ENCODE results near the gene VASH1.
"Not testable (repeated sequence)": the region's sequence is repeated elsewhere in the genome, so short reads cannot be mapped to it uniquely, and the experiment has no call there.

The VASH1 gene

DNA sequence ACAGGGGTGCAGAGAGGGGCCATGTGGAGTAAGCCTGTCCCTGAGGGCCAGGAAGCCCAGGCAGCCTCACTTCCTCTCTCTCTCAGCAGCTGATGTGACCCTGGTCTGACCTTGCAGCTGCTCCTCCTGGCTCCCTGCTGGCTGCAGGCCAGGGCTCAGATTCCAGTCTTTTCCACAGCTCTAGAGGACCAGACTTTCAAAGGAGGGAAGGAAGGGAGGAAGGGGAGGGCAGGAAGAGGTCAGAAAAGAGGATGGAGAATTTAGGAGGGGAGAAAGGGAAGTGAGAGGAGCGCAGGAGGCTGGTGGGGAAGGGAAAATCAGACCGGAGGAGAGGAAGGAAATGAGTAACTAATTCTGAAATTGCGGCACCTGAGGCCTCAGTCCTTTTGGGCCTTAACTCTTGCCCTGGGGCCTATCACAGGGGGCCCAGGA, 40.9 kb upstream of the VASH1 start:
- no peak overlapping the region for H3K9ac ChIP-seq (ENCODE audit: low read depth in 1 of 2, low read length in 2 of 2)
- no peaks in the 10 kb centered on the region for H3K9me3 ChIP-seq (ENCODE audit: control insufficient read depth in 2 of 2, low read length in 2 of 2)
- H3K27me3 ChIP-seq (ENCODE audit: control insufficient read depth in 2 of 2, insufficient read depth in 2 of 2, low read length in 2 of 2) = no peaks in the 10 kb centered on the region
- H3K4me1 ChIP-seq (ENCODE audit: control insufficient read depth in 2 of 2, insufficient read depth in 2 of 2, low read length in 2 of 2) = peaks cover 0 to 5% of the 10 kb centered on the region in 2 donors
- H3K27ac ChIP-seq (ENCODE audit: low read depth in 2 of 2, low read length in 2 of 2) = no peak overlapping the region
- no peaks in the 10 kb centered on the region for H3K36me3 ChIP-seq (ENCODE audit: control insufficient read depth in 2 of 2, insufficient read depth in 2 of 2, low read length in 2 of 2)
- H3K4me3 ChIP-seq (ENCODE audit: low read length in 2 of 2) = no peak overlapping the region

DNA sequence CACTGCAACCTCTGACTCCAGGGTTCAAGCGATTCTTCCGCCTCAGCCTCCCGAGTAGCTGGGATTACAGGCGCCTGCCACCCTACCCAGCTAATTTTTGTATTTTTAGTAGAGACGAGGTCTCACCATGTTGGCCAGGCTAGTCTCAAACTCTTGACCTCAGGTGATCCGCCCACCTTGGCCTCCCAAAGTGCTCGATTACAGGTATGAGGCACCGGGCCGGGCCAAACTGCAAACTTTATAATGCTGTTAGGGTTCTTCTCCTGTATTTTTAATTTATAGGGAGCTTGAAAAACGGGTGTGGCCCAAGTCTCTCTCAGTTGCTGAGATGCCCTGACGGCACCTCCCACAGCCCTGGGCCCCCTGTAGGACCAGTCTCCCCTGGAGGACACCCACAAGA, 39.8 kb upstream of the VASH1 start:
- not testable (repeated sequence) for H3K4me3 ChIP-seq (ENCODE audit: low read length in 2 of 2); H3K36me3 ChIP-seq (ENCODE audit: control insufficient read depth in 2 of 2, insufficient read depth in 2 of 2, low read length in 2 of 2); H3K27me3 ChIP-seq (ENCODE audit: control insufficient read depth in 2 of 2, insufficient read depth in 2 of 2, low read length in 2 of 2); H3K9ac ChIP-seq (ENCODE audit: low read depth in 1 of 2, low read length in 2 of 2); H3K4me1 ChIP-seq (ENCODE audit: control insufficient read depth in 2 of 2, insufficient read depth in 2 of 2, low read length in 2 of 2); H3K27ac ChIP-seq (ENCODE audit: low read depth in 2 of 2, low read length in 2 of 2); H3K9me3 ChIP-seq (ENCODE audit: control insufficient read depth in 2 of 2, low read length in 2 of 2)

DNA sequence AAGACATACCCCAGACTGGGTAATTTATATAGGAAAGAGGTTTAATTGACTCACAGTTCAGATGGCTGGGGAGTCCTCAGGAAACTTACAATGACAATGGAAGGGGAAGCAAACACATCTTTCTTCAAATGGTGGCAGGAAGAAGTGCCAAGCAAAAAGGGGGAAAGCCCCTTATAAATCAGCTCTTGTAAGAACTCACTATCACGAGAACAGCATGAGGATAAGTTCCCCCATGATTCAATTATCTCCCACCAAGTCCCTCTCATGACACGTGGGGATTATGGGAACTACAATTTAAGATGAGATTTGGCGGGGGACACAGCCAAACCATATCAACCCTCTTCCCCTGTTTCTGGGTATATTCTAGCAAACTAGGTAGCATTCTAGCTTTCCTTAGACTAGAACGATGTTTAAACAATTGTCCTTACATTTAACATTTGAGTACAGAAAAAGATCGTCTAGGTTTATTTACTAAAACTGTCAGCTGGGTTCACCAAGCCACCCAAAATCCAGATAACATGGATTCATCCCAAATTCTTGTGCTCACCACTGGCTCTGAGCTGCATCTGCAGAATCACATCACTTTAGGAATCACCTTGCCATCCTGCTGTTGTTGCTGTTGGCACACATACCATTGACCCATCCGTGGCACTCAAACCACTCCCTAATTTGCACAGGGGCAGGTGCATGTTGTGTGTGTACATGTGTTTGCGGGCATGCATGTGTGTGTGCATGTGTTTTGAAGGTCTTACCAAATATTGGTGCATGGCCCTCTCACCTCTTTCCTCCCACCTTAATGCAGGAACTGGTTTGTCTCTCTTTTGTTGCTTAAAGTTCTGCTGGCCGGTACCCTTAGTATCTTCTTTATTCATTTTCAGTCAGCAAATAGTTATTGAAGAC, 36.4 kb upstream of the VASH1 start:
- H3K27ac ChIP-seq (ENCODE audit: low read depth in 2 of 2, low read length in 2 of 2) = no peak overlapping the region

DNA sequence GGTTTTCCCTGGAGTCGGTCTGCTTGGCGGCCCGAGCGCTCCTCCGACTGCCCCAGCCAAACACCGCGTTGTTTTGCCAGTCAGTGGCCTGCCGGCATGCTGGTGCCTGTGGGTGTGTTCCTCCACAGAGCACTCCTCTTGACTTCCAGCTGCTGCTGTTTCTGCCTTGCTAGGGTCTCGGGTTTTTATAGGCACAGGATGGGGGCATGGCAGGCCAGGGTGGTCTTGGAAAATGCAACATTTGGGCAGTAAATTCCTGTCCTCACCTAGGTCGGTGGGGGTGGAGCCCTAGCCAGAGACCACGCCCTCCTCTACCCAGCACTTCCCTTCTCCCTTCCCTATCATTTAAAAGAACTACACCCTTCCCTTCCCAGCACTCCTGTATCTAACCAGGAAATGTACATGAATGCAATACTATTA, 34.7 kb upstream of the VASH1 start:
- Histone ChIP-seq H3K36me3 (ENCODE audit: control insufficient read depth in 2 of 2, insufficient read depth in 2 of 2, low read length in 2 of 2) (no peaks in the 10 kb centered on the region), H3K9me3 (ENCODE audit: control insufficient read depth in 2 of 2, low read length in 2 of 2) (no peaks in the 10 kb centered on the region), H3K4me1 (ENCODE audit: control insufficient read depth in 2 of 2, insufficient read depth in 2 of 2, low read length in 2 of 2) (no peaks in the 10 kb centered on the region), H3K27ac (ENCODE audit: low read depth in 2 of 2, low read length in 2 of 2) (no peak overlapping the region), H3K27me3 (ENCODE audit: control insufficient read depth in 2 of 2, insufficient read depth in 2 of 2, low read length in 2 of 2) (no peaks in the 10 kb centered on the region), H3K9ac (ENCODE audit: low read depth in 1 of 2, low read length in 2 of 2) (no peak overlapping the region), H3K4me3 (ENCODE audit: low read length in 2 of 2) (no peak overlapping the region)

More for the DNA sequence above, 36.4 kb upstream of the VASH1 start:
- Histone ChIP-seq H3K36me3 (ENCODE audit: control insufficient read depth in 2 of 2, insufficient read depth in 2 of 2, low read length in 2 of 2) (no peaks in the 10 kb centered on the region), H3K9me3 (ENCODE audit: control insufficient read depth in 2 of 2, low read length in 2 of 2) (no peaks in the 10 kb centered on the region), H3K4me1 (ENCODE audit: control insufficient read depth in 2 of 2, insufficient read depth in 2 of 2, low read length in 2 of 2) (peaks cover 0 to 5% of the 10 kb centered on the region in 2 donors), H3K4me3 (ENCODE audit: low read length in 2 of 2) (no peak overlapping the region), H3K27me3 (ENCODE audit: control insufficient read depth in 2 of 2, insufficient read depth in 2 of 2, low read length in 2 of 2) (no peaks in the 10 kb centered on the region), H3K9ac (ENCODE audit: low read depth in 1 of 2, low read length in 2 of 2) (no peak overlapping the region)

DNA sequence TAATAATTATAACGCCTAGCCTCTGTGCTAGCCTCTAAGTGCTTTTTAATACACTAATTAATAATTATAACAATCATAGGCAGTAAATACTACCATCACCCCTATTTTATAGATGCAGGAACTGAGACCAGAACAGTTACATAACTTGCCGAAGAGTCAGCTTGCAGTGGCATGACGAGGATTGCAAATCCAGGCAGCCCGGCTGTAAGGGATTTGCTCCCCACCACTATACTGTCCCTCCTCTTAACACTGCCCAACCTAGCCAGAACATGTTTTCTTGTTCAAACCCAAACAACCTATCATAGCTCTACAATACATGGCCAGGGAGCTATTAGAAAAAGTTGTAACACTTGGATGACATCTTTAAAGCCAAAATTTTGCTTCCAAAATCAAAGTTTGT, 33.9 kb upstream of the VASH1 start:
- Histone ChIP-seq H3K27ac (ENCODE audit: low read depth in 2 of 2, low read length in 2 of 2) (no peak overlapping the region), H3K27me3 (ENCODE audit: control insufficient read depth in 2 of 2, insufficient read depth in 2 of 2, low read length in 2 of 2) (no peaks in the 10 kb centered on the region), H3K36me3 (ENCODE audit: control insufficient read depth in 2 of 2, insufficient read depth in 2 of 2, low read length in 2 of 2) (no peaks in the 10 kb centered on the region), H3K9me3 (ENCODE audit: control insufficient read depth in 2 of 2, low read length in 2 of 2) (no peaks in the 10 kb centered on the region), H3K4me3 (ENCODE audit: low read length in 2 of 2) (no peak overlapping the region), H3K4me1 (ENCODE audit: control insufficient read depth in 2 of 2, insufficient read depth in 2 of 2, low read length in 2 of 2) (no peaks in the 10 kb centered on the region), H3K9ac (ENCODE audit: low read depth in 1 of 2, low read length in 2 of 2) (no peak overlapping the region)

DNA sequence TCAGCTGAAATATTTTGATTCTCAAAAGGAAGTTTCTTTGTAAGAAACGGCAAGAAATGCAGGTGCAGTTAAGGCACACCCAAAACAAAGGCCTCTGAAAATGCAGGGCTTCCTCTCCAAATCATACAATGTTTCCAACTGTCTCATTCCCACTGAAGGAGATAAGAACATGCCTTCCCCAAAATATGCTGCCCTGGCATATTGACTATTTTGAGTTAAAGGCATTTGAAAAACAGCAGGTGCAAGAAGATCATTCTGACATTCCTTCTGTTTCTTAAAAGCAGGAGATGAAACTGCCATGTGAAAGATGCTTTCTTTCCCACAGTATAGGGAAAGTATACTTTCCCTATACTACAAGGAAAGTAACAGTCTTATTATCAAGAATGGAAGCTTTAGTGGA, 33.4 kb upstream of the VASH1 start:
- Histone ChIP-seq H3K4me1 (ENCODE audit: control insufficient read depth in 2 of 2, insufficient read depth in 2 of 2, low read length in 2 of 2) (no peaks in the 10 kb centered on the region), H3K27ac (ENCODE audit: low read depth in 2 of 2, low read length in 2 of 2) (no peak overlapping the region)

DNA sequence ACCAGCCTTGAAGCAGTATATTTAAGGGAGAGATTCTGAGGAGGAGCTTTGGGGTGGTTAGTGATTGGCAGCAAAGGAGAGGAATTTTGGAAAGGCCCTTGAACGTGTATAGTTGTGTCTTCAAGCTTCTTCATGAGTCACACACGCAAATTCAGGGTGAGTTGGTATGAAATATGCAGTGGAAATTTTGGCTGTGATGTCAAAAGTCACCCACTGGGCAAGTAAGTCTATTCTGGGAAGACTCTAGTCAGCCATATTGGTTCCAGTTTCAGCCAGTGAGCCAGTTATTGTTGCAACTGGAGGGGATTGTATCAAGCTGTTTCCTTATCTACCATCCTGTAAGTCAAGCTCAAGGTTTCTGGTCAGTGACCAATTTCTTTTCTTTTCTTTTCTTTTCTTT, 32.0 kb upstream of the VASH1 start:
- no peaks in the 10 kb centered on the region for H3K27me3 ChIP-seq (ENCODE audit: control insufficient read depth in 2 of 2, insufficient read depth in 2 of 2, low read length in 2 of 2)
- no peak overlapping the region for H3K4me3 ChIP-seq (ENCODE audit: low read length in 2 of 2)
- no peak overlapping the region for H3K27ac ChIP-seq (ENCODE audit: low read depth in 2 of 2, low read length in 2 of 2)
- no peaks in the 10 kb centered on the region for H3K36me3 ChIP-seq (ENCODE audit: control insufficient read depth in 2 of 2, insufficient read depth in 2 of 2, low read length in 2 of 2)
- no peaks in the 10 kb centered on the region for H3K4me1 ChIP-seq (ENCODE audit: control insufficient read depth in 2 of 2, insufficient read depth in 2 of 2, low read length in 2 of 2)
- no peak overlapping the region for H3K9ac ChIP-seq (ENCODE audit: low read depth in 1 of 2, low read length in 2 of 2)
- H3K9me3 ChIP-seq (ENCODE audit: control insufficient read depth in 2 of 2, low read length in 2 of 2) = no peaks in the 10 kb centered on the region

More for the DNA sequence above, 33.4 kb upstream of the VASH1 start:
- Histone ChIP-seq H3K36me3 (ENCODE audit: control insufficient read depth in 2 of 2, insufficient read depth in 2 of 2, low read length in 2 of 2) (no peaks in the 10 kb centered on the region), H3K9ac (ENCODE audit: low read depth in 1 of 2, low read length in 2 of 2) (no peak overlapping the region), H3K9me3 (ENCODE audit: control insufficient read depth in 2 of 2, low read length in 2 of 2) (no peaks in the 10 kb centered on the region), H3K27me3 (ENCODE audit: control insufficient read depth in 2 of 2, insufficient read depth in 2 of 2, low read length in 2 of 2) (no peaks in the 10 kb centered on the region), H3K4me3 (ENCODE audit: low read length in 2 of 2) (no peak overlapping the region)

DNA sequence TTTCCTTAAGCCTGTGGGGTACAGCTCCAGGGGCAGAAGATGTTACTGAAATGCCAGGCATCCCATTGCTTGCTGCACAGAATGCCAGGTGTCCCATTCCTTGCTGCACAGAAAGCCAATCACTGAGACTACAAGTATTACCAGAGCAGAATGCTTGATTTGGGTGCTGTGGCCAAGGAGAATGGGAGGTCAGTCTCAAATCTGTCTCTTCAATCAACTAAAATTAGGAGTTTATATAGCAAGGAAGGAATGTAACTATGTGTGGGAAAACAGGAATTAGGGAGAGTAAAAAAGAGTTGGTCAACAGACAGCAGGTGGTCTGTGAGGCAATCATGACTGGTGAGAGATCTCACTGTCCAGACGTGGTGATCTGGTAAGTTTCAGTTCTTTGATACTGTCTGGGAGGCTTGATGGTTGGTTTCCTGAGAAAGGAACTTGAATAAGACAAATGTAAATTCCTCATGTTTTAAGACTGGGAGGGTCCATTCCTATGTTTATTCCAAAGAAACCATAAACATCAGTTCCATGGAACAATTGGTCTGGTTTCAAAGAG, 31.2 kb upstream of the VASH1 start:
- Histone ChIP-seq H3K9me3 (ENCODE audit: control insufficient read depth in 2 of 2, low read length in 2 of 2) (no peaks in the 10 kb centered on the region), H3K27me3 (ENCODE audit: control insufficient read depth in 2 of 2, insufficient read depth in 2 of 2, low read length in 2 of 2) (no peaks in the 10 kb centered on the region), H3K4me3 (ENCODE audit: low read length in 2 of 2) (no peak overlapping the region), H3K4me1 (ENCODE audit: control insufficient read depth in 2 of 2, insufficient read depth in 2 of 2, low read length in 2 of 2) (no peaks in the 10 kb centered on the region), H3K36me3 (ENCODE audit: control insufficient read depth in 2 of 2, insufficient read depth in 2 of 2, low read length in 2 of 2) (no peaks in the 10 kb centered on the region), H3K27ac (ENCODE audit: low read depth in 2 of 2, low read length in 2 of 2) (no peak overlapping the region), H3K9ac (ENCODE audit: low read depth in 1 of 2, low read length in 2 of 2) (no peak overlapping the region)

DNA sequence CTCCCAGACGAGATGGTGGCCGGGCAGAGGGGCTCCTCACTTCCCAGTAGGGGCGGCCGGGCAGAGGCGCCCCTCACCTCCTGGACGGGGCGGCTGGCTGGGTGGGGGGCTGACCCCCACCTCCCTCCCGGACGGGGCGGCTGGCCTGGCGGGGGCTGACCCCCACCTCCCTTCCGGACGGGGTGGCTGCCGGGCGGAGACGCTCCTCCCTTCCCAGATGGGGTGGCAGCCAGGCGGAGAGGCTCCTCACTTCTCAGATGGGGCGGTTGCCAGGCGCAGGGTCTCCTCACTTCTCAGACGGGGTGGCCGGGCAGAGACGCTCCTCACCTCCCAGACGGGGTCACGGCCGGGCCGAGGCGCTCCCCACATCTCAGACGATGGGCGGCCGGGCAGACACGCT, 26.8 kb upstream of the VASH1 start:
- H3K36me3 ChIP-seq (ENCODE audit: control insufficient read depth in 2 of 2, insufficient read depth in 2 of 2, low read length in 2 of 2); H3K27ac ChIP-seq (ENCODE audit: low read depth in 2 of 2, low read length in 2 of 2); H3K4me3 ChIP-seq (ENCODE audit: low read length in 2 of 2); H3K4me1 ChIP-seq (ENCODE audit: control insufficient read depth in 2 of 2, insufficient read depth in 2 of 2, low read length in 2 of 2); H3K9me3 ChIP-seq (ENCODE audit: control insufficient read depth in 2 of 2, low read length in 2 of 2); H3K9ac ChIP-seq (ENCODE audit: low read depth in 1 of 2, low read length in 2 of 2); H3K27me3 ChIP-seq (ENCODE audit: control insufficient read depth in 2 of 2, insufficient read depth in 2 of 2, low read length in 2 of 2): not testable (repeated sequence)

DNA sequence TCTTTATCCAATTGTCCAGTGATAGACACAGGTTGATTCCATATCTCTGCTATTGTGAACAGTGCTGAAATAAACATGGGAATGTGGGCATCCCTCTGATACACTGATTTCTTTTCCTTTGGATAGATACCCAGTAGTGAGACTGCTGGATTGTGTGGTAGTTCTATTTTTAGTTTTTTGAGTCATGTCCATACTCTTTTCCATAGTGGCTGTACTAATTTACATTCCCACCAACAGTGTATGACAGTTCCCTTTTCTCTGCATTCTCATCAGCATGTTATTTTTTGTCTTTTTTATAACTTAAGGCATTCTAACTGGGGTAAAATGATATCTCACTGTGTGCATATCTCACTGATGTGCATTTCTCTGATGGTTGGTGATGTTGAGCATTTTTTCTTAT, 24.8 kb upstream of the VASH1 start:
- Histone ChIP-seq H3K9ac (ENCODE audit: low read depth in 1 of 2, low read length in 2 of 2) (no peak overlapping the region), H3K9me3 (ENCODE audit: control insufficient read depth in 2 of 2, low read length in 2 of 2) (no peaks in the 10 kb centered on the region), H3K36me3 (ENCODE audit: control insufficient read depth in 2 of 2, insufficient read depth in 2 of 2, low read length in 2 of 2) (no peaks in the 10 kb centered on the region), H3K27ac (ENCODE audit: low read depth in 2 of 2, low read length in 2 of 2) (no peak overlapping the region), H3K27me3 (ENCODE audit: control insufficient read depth in 2 of 2, insufficient read depth in 2 of 2, low read length in 2 of 2) (no peaks in the 10 kb centered on the region), H3K4me3 (ENCODE audit: low read length in 2 of 2) (no peak overlapping the region), H3K4me1 (ENCODE audit: control insufficient read depth in 2 of 2, insufficient read depth in 2 of 2, low read length in 2 of 2) (no peaks in the 10 kb centered on the region)
